GM12878 (cell line): ENCODE measurements around the gene RAB33A. TPM values are rescaled to one million over a fixed set of nuclear protein-coding genes. Genes with fewer than 3 reads are reported as not detected.

ENCODE experiments used
- CBX5 ChIP-seq: sonication (generic); IDR thresholded peaks from 2 replicates; pipeline ENCODE4 v1.6.1; 2016; ENCODE audit warnings: low read depth, moderate library complexity, mild to moderate bottlenecking, inconsistent platforms
- CEBPB ChIP-seq, 2 experiments: fragments of 150-350 bp in 1 of 2; IDR thresholded peaks; 2 replicates each; pipeline ENCODE4 v1.6.1; 2012 to 2014; ENCODE audit warnings: low read depth in 2 of 2, low read length in 2 of 2, borderline replicate concordance in 1 of 2, inconsistent platforms in 1 of 2
- EED ChIP-seq: sonication (generic); IDR thresholded peaks from 2 replicates; pipeline ENCODE4 v1.6.1; 2016; ENCODE audit warnings: antibody characterized with exemption, low read depth
- FOXM1 ChIP-seq: IDR thresholded peaks from 2 replicates; pipeline ENCODE4 v1.6.1; 2012; ENCODE audit warnings: low read depth, mild to moderate bottlenecking, inconsistent platforms, low read length, moderate library complexity
- GABPA ChIP-seq: IDR thresholded peaks from 2 replicates; pipeline ENCODE4 v1.6.1; 2014; ENCODE audit warnings: antibody characterized with exemption, low read depth, mild to moderate bottlenecking, inconsistent platforms
- NR2C1 ChIP-seq: fragments of 450-650 bp; IDR thresholded peaks from 2 replicates; pipeline ENCODE4 v1.6.1; 2017; ENCODE audit warnings: antibody characterized with exemption, mild to moderate bottlenecking, moderate library complexity
- NRF1 ChIP-seq: conservative IDR thresholded peaks from 2 replicates; pipeline ENCODE4 v1.6.1; 2011; ENCODE audit warnings: mild to moderate bottlenecking, low read depth, low read length, improper control_type of control experiment
- PML ChIP-seq: IDR thresholded peaks from 2 replicates; pipeline ENCODE4 v1.6.1; 2012; ENCODE audit warnings: low read length, inconsistent platforms
- POLR2AphosphoS2 ChIP-seq: IDR thresholded peaks from 2 replicates; pipeline ENCODE4 v1.6.1; 2011; ENCODE audit warnings: low read depth, mild to moderate bottlenecking, low read length, improper control_type of control experiment, moderate library complexity
- RAD51 ChIP-seq: fragments of 450-650 bp; IDR thresholded peaks from 2 replicates; pipeline ENCODE4 v1.6.1; 2016; ENCODE audit warnings: moderate library complexity, mild to moderate bottlenecking, inconsistent platforms
- RCOR1 ChIP-seq: conservative IDR thresholded peaks from 2 replicates; pipeline ENCODE4 v1.6.1; 2012; ENCODE audit warnings: low read depth, low read length, improper control_type of control experiment
- TAF1 ChIP-seq: IDR thresholded peaks from 2 replicates; pipeline ENCODE4 v1.6.1; 2011; ENCODE audit warnings: mild to moderate bottlenecking, low read depth, low read length, borderline replicate concordance
- TCF12 ChIP-seq: IDR thresholded peaks from 2 replicates; pipeline ENCODE4 v1.6.1; 2011; ENCODE audit warnings: low read depth, mild to moderate bottlenecking, low read length
- TCF3 ChIP-seq: IDR thresholded peaks from 2 replicates; pipeline ENCODE4 v1.6.1; 2012; ENCODE audit warnings: low read depth, mild to moderate bottlenecking, low read length, borderline replicate concordance; ENCODE audit not compliant: insufficient read depth
- TCF7 ChIP-seq: IDR thresholded peaks from 2 replicates; pipeline ENCODE4 v1.6.1; 2014; ENCODE audit warnings: antibody characterized with exemption, borderline replicate concordance
- polyA plus RNA-seq, 11 experiments: library from polyadenylated mRNA; depleted of rRNA in 4 of 11; unstranded in 6 of 11; stranded (reverse) in 5 of 11; fragments of >200 nt; fragmentation: Nextera tagmentation in 4 of 11; fragmentation: Illumina TruSeq in 1 of 11; extraction: Ambion mirVana in 4 of 11; extraction: Trizol in 1 of 11; gene quantifications; 1 replicate in 1 of 11; 2 replicates in 10 of 11; pipeline versions ENCODE4 v1.2.1 to v1.2.3, GENCODE V29; 2011 to 2016; ENCODE audit warnings: inconsistent platforms in 2 of 11, missing spikeins in 2 of 11, low read depth in 1 of 11
- total RNA-seq, 4 experiments: library from RNA; depleted of rRNA in 3 of 4; stranded (reverse); fragments of >200 nt in 3 of 4; fragmentation: Illumina TruSeq in 1 of 4; extraction: Trizol in 1 of 4; gene quantifications; 2 replicates each; pipeline versions ENCODE4 v1.2.1 to v1.2.3, GENCODE V29; 2013 to 2021
- TF ChIP-seq, protein P1 (sequence below): fragments of 450-650 bp; IDR thresholded peaks from 2 replicates; pipeline ENCODE4 v1.6.1; 2017; ENCODE audit warnings: antibody characterized with exemption, mild to moderate bottlenecking, moderate library complexity
- TF ChIP-seq, protein P2 (sequence below): IDR thresholded peaks from 2 replicates; pipeline ENCODE4 v1.6.1; 2012; ENCODE audit warnings: low read depth, low read length, improper control_type of control experiment
- TF ChIP-seq, protein P3 (sequence below): IDR thresholded peaks from 2 replicates; pipeline ENCODE4 v1.6.1; 2011; ENCODE audit warnings: mild to moderate bottlenecking, low read depth, low read length, moderate library complexity; ENCODE audit not compliant: insufficient replicate concordance
- TF ChIP-seq, protein P4 (sequence below): fragments of 450-650 bp; IDR thresholded peaks from 2 replicates; pipeline ENCODE4 v1.6.1; 2014; ENCODE audit warnings: mild to moderate bottlenecking
- TF ChIP-seq, protein P5 (sequence below): fragments of 450-650 bp; IDR thresholded peaks from 2 replicates; pipeline ENCODE4 v1.6.1; 2016; ENCODE audit warnings: mild to moderate bottlenecking, moderate library complexity, borderline replicate concordance

The RAB33A gene
- total and polyA plus RNA-seq, 10 of the 15 experiments (the other 5 are each of a cell fraction or from before 2014, with no cell fraction given), result 6.3 to 67.3 (median 33.4) TPM

DNA sequence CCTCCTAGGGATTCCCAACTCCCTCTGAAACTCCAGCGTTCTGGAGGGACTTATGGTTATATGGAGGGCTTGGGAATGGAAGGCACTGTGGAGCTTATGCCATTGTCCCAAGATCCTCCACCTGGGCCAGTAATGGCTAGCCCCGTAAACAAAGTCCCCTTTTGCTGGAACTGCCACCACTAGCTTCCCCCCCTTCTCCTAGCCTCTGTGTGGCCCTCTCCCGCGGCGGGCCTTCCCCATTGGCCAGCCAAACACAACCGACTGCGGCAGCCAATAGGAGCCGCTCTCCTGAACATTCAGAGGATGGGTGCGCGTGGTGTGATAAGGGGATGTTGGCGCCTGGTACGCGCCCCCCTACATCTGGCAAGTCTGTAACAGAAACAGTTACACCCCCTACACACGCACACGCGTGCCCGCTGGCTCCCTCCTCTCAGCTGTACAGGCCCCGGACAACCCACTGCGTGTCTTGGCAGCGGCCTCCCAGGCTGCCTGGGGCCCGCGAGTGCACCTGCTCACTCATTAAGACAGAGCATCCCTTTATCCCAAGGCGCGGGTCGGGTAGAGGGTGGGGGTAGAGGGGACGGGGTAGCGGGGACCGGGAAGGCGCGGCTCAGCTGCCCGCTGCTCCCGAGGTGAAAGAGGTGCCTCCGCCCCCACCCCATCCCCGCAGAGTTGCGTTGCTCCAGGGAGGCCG is 863 bp upstream of the RAB33A start (continued):
- TF ChIP-seq EED (no peak), NR2C1 (no peak), RCOR1 (no peak), TCF7 (no peak), PML (no peak), NRF1 (no peak), FOXM1 (no peak), CEBPB (IDR thresholded peaks at IDR 0.05; ENCODE audit: borderline replicate concordance in 1 of 2, low read depth in 2 of 2, low read length in 2 of 2) (no peak), TCF12 (no peak), GABPA (no peak), TCF3 (no peak), POLR2AphosphoS2 (no peak), TAF1 (no peak), CBX5 (no peak), RAD51 (no peak)
- TF ChIP-seq, protein P1, sequence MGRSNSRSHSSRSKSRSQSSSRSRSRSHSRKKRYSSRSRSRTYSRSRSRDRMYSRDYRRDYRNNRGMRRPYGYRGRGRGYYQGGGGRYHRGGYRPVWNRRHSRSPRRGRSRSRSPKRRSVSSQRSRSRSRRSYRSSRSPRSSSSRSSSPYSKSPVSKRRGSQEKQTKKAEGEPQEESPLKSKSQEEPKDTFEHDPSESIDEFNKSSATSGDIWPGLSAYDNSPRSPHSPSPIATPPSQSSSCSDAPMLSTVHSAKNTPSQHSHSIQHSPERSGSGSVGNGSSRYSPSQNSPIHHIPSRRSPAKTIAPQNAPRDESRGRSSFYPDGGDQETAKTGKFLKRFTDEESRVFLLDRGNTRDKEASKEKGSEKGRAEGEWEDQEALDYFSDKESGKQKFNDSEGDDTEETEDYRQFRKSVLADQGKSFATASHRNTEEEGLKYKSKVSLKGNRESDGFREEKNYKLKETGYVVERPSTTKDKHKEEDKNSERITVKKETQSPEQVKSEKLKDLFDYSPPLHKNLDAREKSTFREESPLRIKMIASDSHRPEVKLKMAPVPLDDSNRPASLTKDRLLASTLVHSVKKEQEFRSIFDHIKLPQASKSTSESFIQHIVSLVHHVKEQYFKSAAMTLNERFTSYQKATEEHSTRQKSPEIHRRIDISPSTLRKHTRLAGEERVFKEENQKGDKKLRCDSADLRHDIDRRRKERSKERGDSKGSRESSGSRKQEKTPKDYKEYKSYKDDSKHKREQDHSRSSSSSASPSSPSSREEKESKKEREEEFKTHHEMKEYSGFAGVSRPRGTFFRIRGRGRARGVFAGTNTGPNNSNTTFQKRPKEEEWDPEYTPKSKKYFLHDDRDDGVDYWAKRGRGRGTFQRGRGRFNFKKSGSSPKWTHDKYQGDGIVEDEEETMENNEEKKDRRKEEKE, result peak; percentile 84
- TF ChIP-seq, protein P2, sequence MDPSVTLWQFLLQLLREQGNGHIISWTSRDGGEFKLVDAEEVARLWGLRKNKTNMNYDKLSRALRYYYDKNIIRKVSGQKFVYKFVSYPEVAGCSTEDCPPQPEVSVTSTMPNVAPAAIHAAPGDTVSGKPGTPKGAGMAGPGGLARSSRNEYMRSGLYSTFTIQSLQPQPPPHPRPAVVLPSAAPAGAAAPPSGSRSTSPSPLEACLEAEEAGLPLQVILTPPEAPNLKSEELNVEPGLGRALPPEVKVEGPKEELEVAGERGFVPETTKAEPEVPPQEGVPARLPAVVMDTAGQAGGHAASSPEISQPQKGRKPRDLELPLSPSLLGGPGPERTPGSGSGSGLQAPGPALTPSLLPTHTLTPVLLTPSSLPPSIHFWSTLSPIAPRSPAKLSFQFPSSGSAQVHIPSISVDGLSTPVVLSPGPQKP, result no peak
- TF ChIP-seq, protein P3, sequence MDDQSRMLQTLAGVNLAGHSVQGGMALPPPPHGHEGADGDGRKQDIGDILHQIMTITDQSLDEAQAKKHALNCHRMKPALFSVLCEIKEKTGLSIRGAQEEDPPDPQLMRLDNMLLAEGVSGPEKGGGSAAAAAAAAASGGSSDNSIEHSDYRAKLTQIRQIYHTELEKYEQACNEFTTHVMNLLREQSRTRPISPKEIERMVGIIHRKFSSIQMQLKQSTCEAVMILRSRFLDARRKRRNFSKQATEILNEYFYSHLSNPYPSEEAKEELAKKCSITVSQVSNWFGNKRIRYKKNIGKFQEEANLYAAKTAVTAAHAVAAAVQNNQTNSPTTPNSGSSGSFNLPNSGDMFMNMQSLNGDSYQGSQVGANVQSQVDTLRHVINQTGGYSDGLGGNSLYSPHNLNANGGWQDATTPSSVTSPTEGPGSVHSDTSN, result no peak
- TF ChIP-seq, protein P4, sequence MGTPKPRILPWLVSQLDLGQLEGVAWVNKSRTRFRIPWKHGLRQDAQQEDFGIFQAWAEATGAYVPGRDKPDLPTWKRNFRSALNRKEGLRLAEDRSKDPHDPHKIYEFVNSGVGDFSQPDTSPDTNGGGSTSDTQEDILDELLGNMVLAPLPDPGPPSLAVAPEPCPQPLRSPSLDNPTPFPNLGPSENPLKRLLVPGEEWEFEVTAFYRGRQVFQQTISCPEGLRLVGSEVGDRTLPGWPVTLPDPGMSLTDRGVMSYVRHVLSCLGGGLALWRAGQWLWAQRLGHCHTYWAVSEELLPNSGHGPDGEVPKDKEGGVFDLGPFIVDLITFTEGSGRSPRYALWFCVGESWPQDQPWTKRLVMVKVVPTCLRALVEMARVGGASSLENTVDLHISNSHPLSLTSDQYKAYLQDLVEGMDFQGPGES, result no peak
- TF ChIP-seq, protein P5, sequence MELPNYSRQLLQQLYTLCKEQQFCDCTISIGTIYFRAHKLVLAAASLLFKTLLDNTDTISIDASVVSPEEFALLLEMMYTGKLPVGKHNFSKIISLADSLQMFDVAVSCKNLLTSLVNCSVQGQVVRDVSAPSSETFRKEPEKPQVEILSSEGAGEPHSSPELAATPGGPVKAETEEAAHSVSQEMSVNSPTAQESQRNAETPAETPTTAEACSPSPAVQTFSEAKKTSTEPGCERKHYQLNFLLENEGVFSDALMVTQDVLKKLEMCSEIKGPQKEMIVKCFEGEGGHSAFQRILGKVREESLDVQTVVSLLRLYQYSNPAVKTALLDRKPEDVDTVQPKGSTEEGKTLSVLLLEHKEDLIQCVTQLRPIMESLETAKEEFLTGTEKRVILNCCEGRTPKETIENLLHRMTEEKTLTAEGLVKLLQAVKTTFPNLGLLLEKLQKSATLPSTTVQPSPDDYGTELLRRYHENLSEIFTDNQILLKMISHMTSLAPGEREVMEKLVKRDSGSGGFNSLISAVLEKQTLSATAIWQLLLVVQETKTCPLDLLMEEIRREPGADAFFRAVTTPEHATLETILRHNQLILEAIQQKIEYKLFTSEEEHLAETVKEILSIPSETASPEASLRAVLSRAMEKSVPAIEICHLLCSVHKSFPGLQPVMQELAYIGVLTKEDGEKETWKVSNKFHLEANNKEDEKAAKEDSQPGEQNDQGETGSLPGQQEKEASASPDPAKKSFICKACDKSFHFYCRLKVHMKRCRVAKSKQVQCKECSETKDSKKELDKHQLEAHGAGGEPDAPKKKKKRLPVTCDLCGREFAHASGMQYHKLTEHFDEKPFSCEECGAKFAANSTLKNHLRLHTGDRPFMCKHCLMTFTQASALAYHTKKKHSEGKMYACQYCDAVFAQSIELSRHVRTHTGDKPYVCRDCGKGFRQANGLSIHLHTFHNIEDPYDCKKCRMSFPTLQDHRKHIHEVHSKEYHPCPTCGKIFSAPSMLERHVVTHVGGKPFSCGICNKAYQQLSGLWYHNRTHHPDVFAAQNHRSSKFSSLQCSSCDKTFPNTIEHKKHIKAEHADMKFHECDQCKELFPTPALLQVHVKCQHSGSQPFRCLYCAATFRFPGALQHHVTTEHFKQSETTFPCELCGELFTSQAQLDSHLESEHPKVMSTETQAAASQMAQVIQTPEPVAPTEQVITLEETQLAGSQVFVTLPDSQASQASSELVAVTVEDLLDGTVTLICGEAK, result no peak
